ENCODE measurements around the gene RABGAP1L. TPM values are rescaled to one million over a fixed set of nuclear protein-coding genes. Genes with fewer than 3 reads are reported as not detected.

The RABGAP1L gene
- total RNA-seq, 4 donors from 2014 or later, result 31.7 to 49.7 (median 34.3) TPM

GRCh38 chr1:174189428-174190062 is 30.2 kb downstream of the RABGAP1L start:
- TF ChIP-seq, protein P1, sequence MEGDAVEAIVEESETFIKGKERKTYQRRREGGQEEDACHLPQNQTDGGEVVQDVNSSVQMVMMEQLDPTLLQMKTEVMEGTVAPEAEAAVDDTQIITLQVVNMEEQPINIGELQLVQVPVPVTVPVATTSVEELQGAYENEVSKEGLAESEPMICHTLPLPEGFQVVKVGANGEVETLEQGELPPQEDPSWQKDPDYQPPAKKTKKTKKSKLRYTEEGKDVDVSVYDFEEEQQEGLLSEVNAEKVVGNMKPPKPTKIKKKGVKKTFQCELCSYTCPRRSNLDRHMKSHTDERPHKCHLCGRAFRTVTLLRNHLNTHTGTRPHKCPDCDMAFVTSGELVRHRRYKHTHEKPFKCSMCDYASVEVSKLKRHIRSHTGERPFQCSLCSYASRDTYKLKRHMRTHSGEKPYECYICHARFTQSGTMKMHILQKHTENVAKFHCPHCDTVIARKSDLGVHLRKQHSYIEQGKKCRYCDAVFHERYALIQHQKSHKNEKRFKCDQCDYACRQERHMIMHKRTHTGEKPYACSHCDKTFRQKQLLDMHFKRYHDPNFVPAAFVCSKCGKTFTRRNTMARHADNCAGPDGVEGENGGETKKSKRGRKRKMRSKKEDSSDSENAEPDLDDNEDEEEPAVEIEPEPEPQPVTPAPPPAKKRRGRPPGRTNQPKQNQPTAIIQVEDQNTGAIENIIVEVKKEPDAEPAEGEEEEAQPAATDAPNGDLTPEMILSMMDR (IDR thresholded peaks at IDR 0.05), result no peak
- DNase-seq (ENCODE audit: low spot score) (no peak), ATAC-seq (ENCODE audit: low FRiP score) (no peak)

DNA sequence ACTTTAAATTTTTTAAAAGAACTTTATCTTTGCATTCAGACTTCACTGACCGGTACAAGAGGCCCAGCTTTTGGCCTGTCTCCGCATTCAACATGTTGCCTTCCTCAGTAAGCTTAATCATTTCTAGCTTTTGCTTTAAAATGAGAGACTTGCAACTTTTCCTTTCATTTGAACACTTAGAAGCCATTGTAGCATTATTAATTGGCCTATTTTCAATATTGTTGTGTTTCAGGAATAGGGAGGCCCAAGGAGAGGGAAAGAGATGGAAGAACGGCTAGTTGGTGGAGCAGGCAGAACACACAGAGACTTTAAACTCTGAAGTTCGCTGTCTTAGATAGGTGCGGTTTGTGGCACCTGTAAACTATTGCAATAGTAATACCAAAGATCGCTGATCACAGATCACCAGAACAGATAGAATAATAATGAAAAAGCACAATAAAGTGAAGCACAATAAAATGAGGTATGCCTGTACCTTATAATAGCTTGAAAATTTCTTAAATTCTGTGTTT is 31.4 kb downstream of the RABGAP1L start:
- TF ChIP-seq, protein P1 (IDR thresholded peaks at IDR 0.05), result no peak
- DNase-seq (ENCODE audit: low spot score) (no peak), ATAC-seq (ENCODE audit: low FRiP score) (no peak)

- TF ChIP-seq, protein P1 (IDR thresholded peaks at IDR 0.05), result no peak
- ATAC-seq (ENCODE audit: low FRiP score) (no peak), DNase-seq (ENCODE audit: low spot score) (no peak)
These were observed 32.1 kb downstream of the RABGAP1L start for GRCh38 chr1:174191349-174191862.

GRCh38 chr1:174194461-174194860 is 35.1 kb downstream of the RABGAP1L start:
- TF ChIP-seq, protein P1 (IDR thresholded peaks at IDR 0.05), result no peak
- DNase-seq (ENCODE audit: low spot score) (no peak), ATAC-seq (ENCODE audit: low FRiP score) (no peak)

GRCh38 chr1:174197088-174197487 is 37.8 kb downstream of the RABGAP1L start:
- ATAC-seq (ENCODE audit: low FRiP score) (no peak), DNase-seq (ENCODE audit: low spot score) (no peak)
- TF ChIP-seq, protein P1 (IDR thresholded peaks at IDR 0.05), result no peak

GRCh38 chr1:174197547-174197946 is 38.2 kb downstream of the RABGAP1L start:
- no peak for ATAC-seq (ENCODE audit: low FRiP score)
- TF ChIP-seq, protein P1 (IDR thresholded peaks at IDR 0.05), result no peak

DNA sequence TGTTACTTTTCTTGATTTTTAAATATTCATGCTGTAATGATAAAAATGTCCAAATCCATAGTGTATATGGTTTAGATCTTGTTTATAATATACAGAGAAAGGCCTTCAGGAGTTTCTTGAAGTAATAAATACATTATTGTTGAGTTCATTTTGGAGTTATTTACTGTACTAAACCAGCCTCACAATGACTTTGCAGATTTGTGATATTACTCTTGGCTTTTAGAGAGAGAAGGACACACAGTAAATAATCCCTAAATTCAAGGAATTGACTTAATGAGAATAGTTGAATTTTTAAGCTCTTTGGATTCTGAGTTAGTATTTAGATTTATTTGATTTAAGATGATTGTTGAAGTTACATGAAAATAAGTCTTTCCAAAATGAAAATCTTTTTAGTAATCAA is 38.9 kb downstream of the RABGAP1L start:
- ATAC-seq (ENCODE audit: low FRiP score) (no peak), DNase-seq (ENCODE audit: low spot score) (no peak)
- TF ChIP-seq, protein P1 (IDR thresholded peaks at IDR 0.05), result no peak

More at GRCh38 chr1:174197547-174197946, 38.2 kb downstream of the RABGAP1L start:
- no peak for DNase-seq (ENCODE audit: low spot score)
